Ovary (tissue), 9 donors: ENCODE results near the gene PRR36. TPM values are rescaled to one million over a fixed set of nuclear protein-coding genes. Genes with fewer than 3 reads are reported as not detected.
A peak's percentile ranks its signal among the peaks of the same experiment; 100 is the strongest.
"Not testable (repeated sequence)": the region's sequence is repeated elsewhere in the genome, so short reads cannot be mapped to it uniquely, and the experiment has no call there.

Experiments
- DNase-seq, 5 donors: peaks; one replicate each; pipeline ENCODE4 v3.0.0-alpha.2; 2019 to 2020
- H3K27ac ChIP-seq, 2 donors: fragments of 200-600 bp; one replicate each; pipeline versions ENCODE4 v1.5.1 to v1.8.0; 2019 to 2022
- H3K27me3 ChIP-seq: fragments of 200-600 bp; one replicate; pipeline ENCODE4 v1.8.0; 2022
- H3K36me3 ChIP-seq: fragments of 200-600 bp; sonication (generic); one replicate; pipeline ENCODE4 v1.5.1; 2019
- H3K4me1 ChIP-seq: one replicate; pipeline ENCODE4 v1.8.1; 2013; ENCODE audit warnings: mild to moderate bottlenecking, moderate library complexity; ENCODE audit not compliant: insufficient read depth
- H3K4me3 ChIP-seq: fragments of 200-600 bp; sonication (generic); one replicate; pipeline ENCODE4 v1.5.1; 2017
- H3K9me3 ChIP-seq, 2 donors: fragments of 200-600 bp in 1 of 2; sonication (generic) in 1 of 2; one replicate each; pipeline versions ENCODE4 v1.5.1 to v1.8.1; 2013 to 2019; ENCODE audit warnings: mild to moderate bottlenecking in 1 of 2, moderate library complexity in 1 of 2
- EP300 ChIP-seq: sonication (generic); formaldehyde crosslinking; IDR thresholded peaks from one replicate; pipeline ENCODE4 v1.6.1; 2017; ENCODE audit warnings: antibody characterized with exemption
- POLR2A ChIP-seq: fragments of 450-650 bp; IDR thresholded peaks from one replicate; pipeline ENCODE4 v1.6.1; 2017; ENCODE audit warnings: antibody characterized with exemption, mild to moderate bottlenecking, moderate library complexity
- WGBS, 3 donors: extraction: QIAGEN DNeasy Blood & Tissue Kit in 1 of 3; methylation state at CpG; one replicate each; pipeline versions ENCODE4 v1.1.5 to v1.1.7; 2013 to 2017; 5-methylcytosine and 5-hydroxymethylcytosine counted together
- intact Hi-C, 4 donors: fragments of 100-400 bp; cut with DNase I; formaldehyde crosslinking; loops; one replicate each; pipeline versions ENCODE4 v1.11.0 to v1.15.1; 2022 to 2023
- polyA plus RNA-seq, 2 donors: library from polyadenylated mRNA; stranded (reverse); fragments of 200-250 nt in 1 of 2; fragments of 350-450 nt in 1 of 2; fragmentation: Illumina TruSeq in 1 of 2; extraction: RNeasy Lipid Tissue Mini Kit (QIAGEN cat#74804) in 1 of 2; gene quantifications; one replicate each; pipeline ENCODE4 v1.2.3, GENCODE V29; 2013 to 2014
- total RNA-seq, 7 donors: library from RNA; depleted of rRNA in 2 of 7; stranded (reverse); fragments of >200 nt in 2 of 7; fragmentation: NEBNext Ultra II Directional in 3 of 7; extraction: Animal tissue kit (Norgen Biotek cat#: 25700) in 3 of 7; gene quantifications; one replicate each; pipeline versions ENCODE4 v1.1.0 to v1.2.4, GENCODE V29; 2016 to 2023
- TF ChIP-seq, protein P1 (sequence below), 3 donors: fragments of 450-650 bp in 2 of 3; fragments of 200-600 bp in 1 of 3; IDR thresholded peaks; one replicate each; pipeline versions ENCODE4 v1.5.1 to v1.8.0; 2016 to 2022; ENCODE audit warnings: antibody characterized with exemption in 3 of 3, mild to moderate bottlenecking in 1 of 3
- donor health status: DM: no; HTN: no; CAD: no; lungs with moderate emphysema.
- donor health status: DM: no; HTN: no; CAD: no.
- donor health status: Bipolar disorder and iron deficiency.
- donor health status: DM: yes; HTN: yes; CAD: no.
- donor health status: DM: no; HTN: no; CAD: no.
- donor health status: DM: yes; HTN: yes; CAD: no.

PRR36 gene
- total and polyA plus RNA-seq, 9 donors = 0.05 to 2.2 (median 0.60) TPM

DNA sequence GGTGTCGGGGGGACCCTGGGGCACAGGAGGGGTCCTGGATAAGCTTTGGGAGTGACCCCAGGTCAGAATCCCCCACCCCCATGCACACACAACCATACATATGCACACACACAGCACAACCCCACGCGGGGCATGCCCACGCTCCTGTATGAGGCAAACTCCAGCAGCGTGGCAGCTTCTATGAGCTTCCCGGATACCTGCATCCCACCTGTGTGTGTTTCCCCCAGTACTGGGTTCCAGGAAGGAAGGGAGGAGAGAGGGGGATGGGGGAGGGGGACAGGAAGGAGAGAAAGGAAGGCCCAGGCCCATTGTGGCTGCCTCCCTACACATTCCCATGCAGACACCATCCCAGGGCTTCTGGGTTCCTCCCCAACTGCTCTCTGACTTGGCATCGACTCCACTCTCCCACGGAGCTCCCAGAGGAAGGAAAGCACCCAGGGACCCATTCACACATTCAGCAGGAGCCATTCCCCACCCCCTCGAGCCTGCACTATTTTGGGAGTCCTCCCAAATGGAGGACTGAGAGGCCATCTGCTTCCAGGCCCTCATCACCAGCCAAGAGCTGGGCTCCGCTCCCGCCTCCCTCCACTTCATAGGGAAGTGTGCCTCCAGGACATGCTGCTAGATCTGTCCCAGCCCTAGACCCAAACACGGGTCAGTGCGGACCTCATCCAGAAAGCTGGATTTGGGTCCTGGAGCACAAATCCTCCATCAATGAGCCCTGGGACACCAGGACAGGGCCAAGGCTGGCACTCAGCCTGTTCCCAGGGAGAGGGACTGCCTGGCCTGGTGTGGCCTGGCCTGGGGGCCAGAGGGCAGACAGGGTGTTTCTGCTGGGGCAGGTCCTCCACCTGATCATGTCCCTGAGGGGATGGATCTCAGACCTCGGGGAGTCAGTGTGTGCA is 13.2 kb downstream of the PRR36 start:
- Histone ChIP-seq H3K36me3 (no peaks in the 10 kb centered on the region), H3K4me1 (peaks cover 7% of the 10 kb centered on the region), H3K27ac (no peak overlapping the region), H3K4me3 (no peak overlapping the region), H3K9me3 (no peaks in the 10 kb centered on the region), H3K27me3 (no peaks in the 10 kb centered on the region)
- WGBS, 3 donors = 74 to 80% (median 80%) methylated on average over 14 of the region's 14 CpGs
- intact Hi-C loops = no loop called here
- TF ChIP-seq POLR2A = no peak
- TF ChIP-seq, protein P1, sequence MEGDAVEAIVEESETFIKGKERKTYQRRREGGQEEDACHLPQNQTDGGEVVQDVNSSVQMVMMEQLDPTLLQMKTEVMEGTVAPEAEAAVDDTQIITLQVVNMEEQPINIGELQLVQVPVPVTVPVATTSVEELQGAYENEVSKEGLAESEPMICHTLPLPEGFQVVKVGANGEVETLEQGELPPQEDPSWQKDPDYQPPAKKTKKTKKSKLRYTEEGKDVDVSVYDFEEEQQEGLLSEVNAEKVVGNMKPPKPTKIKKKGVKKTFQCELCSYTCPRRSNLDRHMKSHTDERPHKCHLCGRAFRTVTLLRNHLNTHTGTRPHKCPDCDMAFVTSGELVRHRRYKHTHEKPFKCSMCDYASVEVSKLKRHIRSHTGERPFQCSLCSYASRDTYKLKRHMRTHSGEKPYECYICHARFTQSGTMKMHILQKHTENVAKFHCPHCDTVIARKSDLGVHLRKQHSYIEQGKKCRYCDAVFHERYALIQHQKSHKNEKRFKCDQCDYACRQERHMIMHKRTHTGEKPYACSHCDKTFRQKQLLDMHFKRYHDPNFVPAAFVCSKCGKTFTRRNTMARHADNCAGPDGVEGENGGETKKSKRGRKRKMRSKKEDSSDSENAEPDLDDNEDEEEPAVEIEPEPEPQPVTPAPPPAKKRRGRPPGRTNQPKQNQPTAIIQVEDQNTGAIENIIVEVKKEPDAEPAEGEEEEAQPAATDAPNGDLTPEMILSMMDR (IDR thresholded peaks at IDR 0.05) = no peak
- TF ChIP-seq EP300 = no peak
- DNase-seq = peak in 1 of 5 donors; percentile 23

DNA sequence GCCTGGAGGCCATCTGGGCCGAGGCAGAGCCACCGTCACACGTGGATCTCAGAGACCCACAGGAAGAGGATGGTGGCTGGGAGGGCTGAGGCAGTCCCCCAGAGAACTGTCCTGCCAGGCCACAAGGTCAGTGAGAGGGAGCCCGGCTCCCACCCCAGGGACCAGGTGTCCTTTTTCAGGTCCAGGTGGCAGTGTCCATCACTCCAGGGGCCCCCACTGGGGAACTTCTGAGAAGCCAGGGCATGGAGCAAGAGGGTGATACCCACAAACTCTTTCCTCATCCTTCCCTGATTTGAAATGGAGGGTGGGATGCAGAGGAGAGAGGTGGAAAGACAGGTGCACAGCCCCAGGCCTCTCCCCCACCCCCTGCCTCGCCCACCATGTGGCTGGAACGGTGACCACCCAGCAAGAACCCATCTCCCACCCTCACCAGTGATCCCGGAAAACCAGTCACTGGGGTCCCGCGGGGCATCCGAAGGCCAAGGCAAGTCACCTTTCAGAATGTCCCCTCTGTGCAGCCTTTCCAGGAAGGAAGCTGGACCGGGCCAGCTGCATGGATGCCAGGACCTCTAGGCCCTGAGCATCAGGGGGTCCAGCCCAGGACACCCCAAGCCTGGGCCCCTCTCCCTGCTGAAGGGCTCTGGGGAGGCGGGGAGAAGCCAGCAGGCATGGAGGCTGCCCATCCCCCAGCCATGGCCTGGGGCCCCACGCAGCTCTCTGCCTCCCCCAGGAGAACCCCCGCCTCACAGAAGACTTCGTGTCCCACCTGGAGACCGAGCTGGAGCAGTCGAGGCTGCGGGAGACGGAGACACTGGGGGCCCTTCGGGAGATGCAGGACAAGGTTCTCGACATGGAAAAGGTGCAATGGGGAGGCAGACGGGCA is 14.1 kb downstream of the PRR36 start:
- H3K4me1 ChIP-seq = peaks cover 7% of the 10 kb centered on the region
- H3K9me3 ChIP-seq = no peaks in the 10 kb centered on the region
- peak in 2 of 5 donors; percentile 19 to 25 for DNase-seq
- no peak overlapping the region for H3K4me3 ChIP-seq
- no peak overlapping the region for H3K27ac ChIP-seq
- no peaks in the 10 kb centered on the region for H3K27me3 ChIP-seq
- TF ChIP-seq, protein P1 (IDR thresholded peaks at IDR 0.05) = no peak
- TF ChIP-seq POLR2A (no peak), EP300 (no peak)
- WGBS, 3 donors = 87 to 91% (median 90%) methylated on average over 22 of the region's 22 CpGs
- intact Hi-C loops = no loop called here
- H3K36me3 ChIP-seq = no peaks in the 10 kb centered on the region

DNA sequence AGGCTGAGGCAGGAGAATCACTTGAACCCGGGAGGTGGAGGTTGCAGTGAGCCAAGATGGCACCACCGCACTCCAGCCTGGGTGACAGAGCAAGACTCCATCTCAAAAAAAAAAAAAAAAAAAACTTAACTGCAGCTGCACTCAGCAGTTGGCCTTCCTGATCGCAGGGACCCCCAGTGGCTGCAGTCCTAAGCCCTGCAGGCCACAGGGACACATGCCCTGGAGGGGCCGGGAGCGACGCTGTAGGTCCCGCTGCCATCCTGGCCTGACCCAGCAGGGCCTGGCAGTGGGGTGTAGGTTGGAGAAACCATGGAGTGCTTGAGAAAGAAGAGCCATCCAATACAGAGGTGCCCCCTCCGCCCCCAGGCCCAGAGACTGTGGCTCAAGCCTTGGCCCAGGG is 15.1 kb downstream of the PRR36 start:
- H3K27me3 ChIP-seq, H3K9me3 ChIP-seq, H3K27ac ChIP-seq, H3K36me3 ChIP-seq, H3K4me1 ChIP-seq, intact Hi-C loops, DNase-seq, H3K4me3 ChIP-seq: not testable (repeated sequence)
- whole genome bisulfite sequencing, 3 donors = 97 to 98% (median 98%) methylated on average over 8 of the region's 8 CpGs

DNA sequence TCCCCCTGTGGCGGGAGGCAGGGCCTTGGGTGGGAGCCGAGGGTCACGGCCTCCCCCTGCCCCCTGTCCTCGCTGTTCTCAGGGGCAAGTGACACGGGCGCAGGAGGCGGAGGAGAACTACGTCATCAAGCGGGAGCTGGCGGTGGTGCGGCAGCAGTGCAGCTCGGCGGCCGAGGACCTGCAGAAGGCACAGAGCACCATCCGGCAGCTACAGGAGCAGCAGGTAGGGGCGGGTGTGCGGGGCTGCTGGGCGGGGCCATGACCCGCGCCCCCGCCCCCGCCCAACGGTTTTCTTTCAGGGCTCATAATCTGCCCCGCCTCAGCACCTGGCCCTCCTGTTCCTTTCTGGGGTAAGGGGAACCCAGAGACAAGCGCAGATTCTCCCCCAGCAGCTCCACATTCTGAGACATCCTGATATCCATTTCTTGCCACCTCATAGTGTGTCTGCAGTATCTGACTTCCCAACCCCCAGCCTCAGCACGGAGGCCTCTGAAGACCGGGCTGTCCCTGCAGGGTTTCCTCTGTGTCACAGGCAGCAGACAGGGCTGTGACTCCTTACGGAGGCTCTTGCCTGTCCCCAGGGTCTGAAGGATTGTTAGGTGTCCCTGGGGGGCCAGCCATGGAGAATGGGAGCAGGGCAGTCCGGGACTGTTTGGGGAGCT is 15.9 kb downstream of the PRR36 start:
- Histone ChIP-seq H3K4me3 (no peak overlapping the region), H3K27ac (no peak overlapping the region), H3K36me3 (no peaks in the 10 kb centered on the region), H3K27me3 (no peaks in the 10 kb centered on the region), H3K4me1 (peaks cover 10% of the 10 kb centered on the region), H3K9me3 (no peaks in the 10 kb centered on the region)
- peak in 1 of 5 donors; percentile 20 for DNase-seq
- 75 to 80% (median 77%) methylated on average over 27 to 29 of the region's 29 CpGs for WGBS, 3 donors
- TF ChIP-seq POLR2A (no peak), EP300 (no peak)
- TF ChIP-seq, protein P1 (IDR thresholded peaks at IDR 0.05) = no peak
- intact Hi-C loops = no loop called here
